Upper lobe of right lung (tissue), 1 donor: ENCODE data around the gene CTXN2. TPM values are rescaled to one million over a fixed set of nuclear protein-coding genes. Genes with fewer than 3 reads are reported as not detected.
A peak's percentile ranks its signal among the peaks of the same experiment; 100 is the strongest.

Experiments
- ATAC-seq: fragments of 200-7000 bp; cut with Tn5 transposase; one replicate; pipeline ENCODE4 v1.9.1; 2020; ENCODE audit warnings: mild to moderate bottlenecking, moderate library complexity
- DNase-seq: peaks from one replicate; pipeline ENCODE4 v3.0.0-alpha.2; 2020
- H3K27ac ChIP-seq: fragments of 200-600 bp; one replicate; pipeline ENCODE4 v1.8.0; 2022
- H3K27me3 ChIP-seq: fragments of 200-600 bp; one replicate; pipeline ENCODE4 v1.8.0; 2022; ENCODE audit warnings: mild to moderate bottlenecking
- H3K36me3 ChIP-seq: fragments of 200-600 bp; one replicate; pipeline ENCODE4 v1.8.0; 2022
- H3K4me1 ChIP-seq: fragments of 200-600 bp; one replicate; pipeline ENCODE4 v1.8.0; 2022
- H3K4me3 ChIP-seq: fragments of 200-600 bp; one replicate; pipeline ENCODE4 v1.8.0; 2022; ENCODE audit warnings: mild to moderate bottlenecking
- H3K9me3 ChIP-seq: fragments of 200-600 bp; one replicate; pipeline ENCODE4 v1.8.0; 2022
- intact Hi-C: fragments of 100-400 bp; cut with DNase I; formaldehyde crosslinking; loops from one replicate; pipeline ENCODE4 v1.11.0; 2022
- total RNA-seq: library from RNA; stranded (reverse); fragmentation: NEBNext Ultra II Directional; extraction: Animal tissue kit (Norgen Biotek cat#: 25700); gene quantifications from one replicate; pipeline ENCODE4 v1.2.1, GENCODE V29; 2021
- TF ChIP-seq, protein P1 (sequence below): fragments of 200-600 bp; IDR thresholded peaks from one replicate; pipeline ENCODE4 v1.8.0; 2022; ENCODE audit warnings: antibody characterized with exemption
- donor health status: DM: no; HTN: yes; CAD: no; lungs with severe emphysema.

The CTXN2 gene
- total RNA-seq, 1 donor from 2014 or later = not detected

DNA sequence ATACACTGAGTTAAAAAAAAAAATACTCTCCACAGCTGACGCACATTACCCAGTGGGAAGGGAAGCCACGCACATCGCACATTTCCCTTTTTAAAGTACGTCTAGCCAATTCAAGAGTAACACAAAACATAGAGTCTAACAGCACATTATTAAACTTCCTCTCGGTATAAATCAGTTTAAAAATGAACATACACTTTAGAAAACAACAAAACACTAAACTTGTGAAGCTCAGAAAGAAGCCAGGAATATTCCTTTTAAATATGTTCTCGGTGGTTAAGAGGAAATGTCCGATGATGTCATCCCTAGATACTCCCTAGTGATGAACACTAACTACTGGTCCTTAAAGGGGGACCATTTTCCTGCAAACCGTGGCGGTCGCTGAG, 14.1 kb upstream of the CTXN2 start:
- ATAC-seq (peak; percentile 74), DNase-seq (no peak)
- Histone ChIP-seq H3K27me3 (peaks cover 4% of the 10 kb centered on the region), H3K27ac (peak overlapping the region; percentile 65), H3K4me3 (peak overlapping the region; percentile 65), H3K4me1 (peaks cover 6% of the 10 kb centered on the region), H3K9me3 (no peaks in the 10 kb centered on the region), H3K36me3 (no peaks in the 10 kb centered on the region)
- intact Hi-C loops = no loop called here
- TF ChIP-seq, protein P1, sequence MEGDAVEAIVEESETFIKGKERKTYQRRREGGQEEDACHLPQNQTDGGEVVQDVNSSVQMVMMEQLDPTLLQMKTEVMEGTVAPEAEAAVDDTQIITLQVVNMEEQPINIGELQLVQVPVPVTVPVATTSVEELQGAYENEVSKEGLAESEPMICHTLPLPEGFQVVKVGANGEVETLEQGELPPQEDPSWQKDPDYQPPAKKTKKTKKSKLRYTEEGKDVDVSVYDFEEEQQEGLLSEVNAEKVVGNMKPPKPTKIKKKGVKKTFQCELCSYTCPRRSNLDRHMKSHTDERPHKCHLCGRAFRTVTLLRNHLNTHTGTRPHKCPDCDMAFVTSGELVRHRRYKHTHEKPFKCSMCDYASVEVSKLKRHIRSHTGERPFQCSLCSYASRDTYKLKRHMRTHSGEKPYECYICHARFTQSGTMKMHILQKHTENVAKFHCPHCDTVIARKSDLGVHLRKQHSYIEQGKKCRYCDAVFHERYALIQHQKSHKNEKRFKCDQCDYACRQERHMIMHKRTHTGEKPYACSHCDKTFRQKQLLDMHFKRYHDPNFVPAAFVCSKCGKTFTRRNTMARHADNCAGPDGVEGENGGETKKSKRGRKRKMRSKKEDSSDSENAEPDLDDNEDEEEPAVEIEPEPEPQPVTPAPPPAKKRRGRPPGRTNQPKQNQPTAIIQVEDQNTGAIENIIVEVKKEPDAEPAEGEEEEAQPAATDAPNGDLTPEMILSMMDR = no peak

DNA sequence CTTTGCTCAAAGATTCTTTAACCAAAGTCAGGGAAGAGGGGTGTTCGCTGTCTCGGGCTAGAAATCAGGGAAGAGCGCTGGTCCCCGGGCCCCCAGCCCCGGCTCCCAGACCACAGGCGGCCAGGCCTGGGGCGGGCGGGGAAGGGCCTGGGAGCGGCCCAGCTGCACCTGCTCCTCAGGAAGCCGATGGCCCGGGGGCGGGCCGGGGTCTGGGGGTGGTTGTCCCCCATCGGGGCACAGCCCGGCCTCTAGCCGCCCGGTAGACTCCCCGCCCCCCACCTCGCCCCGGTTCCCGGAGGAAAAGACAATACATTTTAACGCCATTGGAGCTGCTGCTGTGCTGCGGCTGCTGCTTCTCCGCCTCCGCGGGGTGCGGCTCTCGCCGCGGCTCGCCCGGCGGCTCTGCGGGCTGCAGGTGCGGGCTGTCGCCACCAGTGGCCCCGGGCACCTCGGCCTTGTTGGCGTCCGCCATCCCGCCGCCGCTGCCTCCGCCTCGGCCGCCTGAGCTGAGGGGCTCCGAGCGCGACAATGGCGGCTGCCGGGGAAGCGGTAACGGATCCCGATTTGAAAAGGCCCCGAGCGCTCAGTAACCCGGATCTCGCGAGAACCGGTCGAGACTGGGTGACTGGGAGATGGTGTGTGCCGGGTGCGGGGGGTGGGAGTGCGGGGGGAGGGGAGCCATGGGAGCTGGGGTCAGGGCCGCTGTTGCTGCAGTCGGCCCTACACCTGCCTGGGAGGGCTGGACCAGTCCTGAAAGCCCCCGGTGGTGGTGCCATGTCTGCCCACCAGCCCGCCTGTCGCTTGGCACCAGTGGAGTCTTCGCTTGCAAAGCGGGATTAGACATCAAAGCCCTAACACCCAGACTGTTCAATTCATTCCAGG, 13.5 kb upstream of the CTXN2 start, which contains the start of gene MYEF2:
Gene MYEF2 (minus strand): TSS at position 530 of the 882 bp plus-strand sequence. CDS start 58 bp downstream, at position 472.
- H3K9me3 ChIP-seq = no peaks in the 10 kb centered on the region
- ATAC-seq (peak; percentile 92), DNase-seq (peak; percentile 87)
- TF ChIP-seq, protein P1 = peak; percentile 11
- peak within 1 kb of the TSS; percentile 65 for H3K4me3 ChIP-seq
- H3K27me3 ChIP-seq = peaks cover 4% of the 10 kb centered on the region
- H3K27ac ChIP-seq = peak within 1 kb of the TSS; percentile 65
- H3K4me1 ChIP-seq = peaks cover 6% of the 10 kb centered on the region
- no peaks in the 10 kb centered on the region for H3K36me3 ChIP-seq
- intact Hi-C loops = no loop called here

DNA sequence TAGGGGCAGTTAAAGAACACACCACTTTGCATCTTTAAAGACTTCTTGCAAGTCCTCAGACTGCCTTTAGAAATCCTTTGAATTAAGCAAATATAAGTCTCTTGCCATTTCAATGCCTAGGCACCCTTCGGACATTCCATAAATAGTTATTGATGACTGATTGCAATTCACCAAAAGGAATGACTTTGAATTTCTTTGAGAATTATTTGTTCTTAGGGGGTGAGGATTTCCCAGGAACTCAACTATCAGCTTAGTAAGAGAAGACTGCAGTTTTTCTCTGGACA, 12.9 kb upstream of the CTXN2 start:
- intact Hi-C loops = no loop called here
- ATAC-seq = no peak
- Histone ChIP-seq H3K36me3 (no peaks in the 10 kb centered on the region), H3K9me3 (no peaks in the 10 kb centered on the region), H3K27me3 (peaks cover 4% of the 10 kb centered on the region), H3K27ac (no peak overlapping the region), H3K4me3 (peak overlapping the region; percentile 65), H3K4me1 (peaks cover 6% of the 10 kb centered on the region)
- TF ChIP-seq, protein P1 = no peak
- DNase-seq = no peak

DNA sequence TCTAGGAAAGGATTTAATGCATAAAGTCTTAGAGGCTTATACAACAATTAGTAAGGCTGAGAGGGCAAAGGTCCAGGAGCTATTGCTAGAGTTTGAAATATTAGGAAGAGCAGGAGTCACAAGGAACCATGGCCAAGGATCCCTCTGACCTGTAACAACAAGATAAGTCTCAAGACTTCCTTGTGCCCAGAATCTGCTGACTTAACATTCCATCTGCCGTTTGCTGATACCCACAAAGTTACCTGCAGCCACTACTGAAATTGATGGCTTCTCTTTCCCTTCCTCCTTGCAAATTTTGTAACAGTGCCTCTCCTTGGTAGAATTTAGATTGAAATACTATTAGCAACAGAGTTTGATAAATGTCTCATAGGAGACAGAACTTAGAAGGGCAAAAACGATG, 8.7 kb upstream of the CTXN2 start:
- Histone ChIP-seq H3K4me1 (no peaks in the 10 kb centered on the region), H3K36me3 (no peaks in the 10 kb centered on the region), H3K27me3 (no peaks in the 10 kb centered on the region), H3K27ac (no peak overlapping the region), H3K9me3 (no peaks in the 10 kb centered on the region), H3K4me3 (no peak overlapping the region)
- intact Hi-C loops = no loop called here
- ATAC-seq = no peak
- TF ChIP-seq, protein P1 = no peak
- DNase-seq = no peak

DNA sequence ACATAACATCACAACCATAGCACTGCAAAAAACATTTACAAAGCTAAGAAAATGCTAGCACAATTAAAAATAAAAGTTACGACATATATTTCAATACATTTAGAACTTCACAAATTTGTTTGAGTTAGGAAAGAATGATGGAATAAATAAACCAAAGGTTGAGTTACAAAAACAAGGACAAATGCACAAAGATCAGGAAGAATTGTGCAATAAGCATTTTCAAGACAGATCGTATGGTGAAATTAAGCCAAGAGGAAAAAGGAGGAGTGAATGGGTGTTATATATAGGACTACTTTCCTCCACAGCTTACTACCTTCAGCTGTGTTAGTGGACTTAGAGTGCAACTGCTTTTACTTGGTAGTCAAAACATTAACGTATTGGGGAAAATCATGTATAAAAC, 5.9 kb upstream of the CTXN2 start:
- Histone ChIP-seq H3K4me1 (no peaks in the 10 kb centered on the region), H3K4me3 (no peak overlapping the region), H3K36me3 (no peaks in the 10 kb centered on the region), H3K27ac (no peak overlapping the region), H3K9me3 (no peaks in the 10 kb centered on the region), H3K27me3 (no peaks in the 10 kb centered on the region)
- TF ChIP-seq, protein P1 = no peak
- no peak for DNase-seq
- intact Hi-C loops = no loop called here
- no peak for ATAC-seq
